ENCODE data around the gene DNAH17. TPM values are rescaled to one million over a fixed set of nuclear protein-coding genes. Genes with fewer than 3 reads are reported as not detected.

DNAH17 gene
- total RNA-seq, 1 experiment from 2014 or later, result 0.13 TPM

GRCh38 chr17:78506454-78507309 lies 70.5 kb downstream of the DNAH17 start:
- H3K27ac Mint-ChIP-seq, result no peak overlapping the region
- DNase-seq, result no peak
- H2AFZ ChIP-seq (ENCODE audit: low read length), result no peak overlapping the region

More at GRCh38 chr17:78506454-78507309, 70.5 kb downstream of the DNAH17 start:
- no peak overlapping the region for H3T11ph ChIP-seq (ENCODE audit: low read length)
- H2BK15ac ChIP-seq (ENCODE audit: low read depth, low read length), result no peak overlapping the region
- H2BK5ac ChIP-seq (ENCODE audit: insufficient read length, low read length), result no peak overlapping the region
- H4K5ac ChIP-seq (ENCODE audit: insufficient read length, low read depth, low read length), result no peak overlapping the region
- H3K18ac ChIP-seq (ENCODE audit: insufficient read length, low read depth, low read length), result no peak overlapping the region
- H4K91ac ChIP-seq (ENCODE audit: insufficient read length, low read depth, low read length), result no peak overlapping the region
- no peak overlapping the region for H3K4ac ChIP-seq (ENCODE audit: low read depth, low read length)
- no peak overlapping the region for H3K23ac ChIP-seq (ENCODE audit: insufficient read length, low read depth, low read length)
- no peaks in the 10 kb centered on the region for H3K79me2 ChIP-seq (ENCODE audit: insufficient read depth, low read length)
- H3K56ac ChIP-seq (ENCODE audit: insufficient read length, low read depth, low read length), result no peak overlapping the region
- H3K9me3 ChIP-seq (ENCODE audit: control insufficient read depth, low read depth, low read length), result no peaks in the 10 kb centered on the region
- H3K4me1 ChIP-seq (ENCODE audit: insufficient read depth, low read length), result no peaks in the 10 kb centered on the region
- H4K20me1 ChIP-seq (ENCODE audit: control insufficient read depth, insufficient read depth, insufficient read length), result no peaks in the 10 kb centered on the region
- H3K14ac ChIP-seq (ENCODE audit: insufficient read depth, low read length), result no peak overlapping the region
- no CpG with 5 or more reads among the region's 20 CpGs for WGBS (ENCODE audit: extremely low coverage, insufficient read length, low lambda C conversion rate)
- no peaks in the 10 kb centered on the region for H3K23me2 ChIP-seq (ENCODE audit: insufficient read length, low read depth, low read length, poor library complexity, severe bottlenecking)
- H3K36me3 Mint-ChIP-seq (ENCODE audit: insufficient read depth in 1 of 3, low read depth in 3 of 3), result no peaks in the 10 kb centered on the region
- no peak overlapping the region for H2BK20ac ChIP-seq (ENCODE audit: low read depth, low read length, poor library complexity, severe bottlenecking)
- H3K27me3 Mint-ChIP-seq (ENCODE audit: low read depth), result peaks cover 15% of the 10 kb centered on the region
- H3K27me3 ChIP-seq (ENCODE audit: insufficient read depth, low read length), result no peaks in the 10 kb centered on the region
- H3K4me3 Mint-ChIP-seq, result no peak overlapping the region
- no peaks in the 10 kb centered on the region; a peak in 1 of 5 replicates for H3K9me3 Mint-ChIP-seq
- no peaks in the 10 kb centered on the region for H3K4me1 Mint-ChIP-seq
- H2BK120ac ChIP-seq (ENCODE audit: low read depth, low read length, poor library complexity, severe bottlenecking), result no peak overlapping the region
- TF ChIP-seq CTCF (conservative IDR thresholded peaks at IDR 0.05), result no peak
- no peaks in the 10 kb centered on the region for H3K79me1 ChIP-seq (ENCODE audit: insufficient read depth, low read depth, low read length, poor library complexity, severe bottlenecking)
- H2AK5ac ChIP-seq (ENCODE audit: insufficient read length, low read length), result no peak overlapping the region
- H3K27ac ChIP-seq (ENCODE audit: insufficient read length, low read depth, low read length), result no peak overlapping the region
- no peak overlapping the region for H2BK12ac ChIP-seq (ENCODE audit: insufficient read length, low read depth, low read length)
- H3K4me2 ChIP-seq (ENCODE audit: insufficient read depth, insufficient read length, low read length), result no peak overlapping the region
- H4K8ac ChIP-seq (replicated peaks; ENCODE audit: insufficient read length, low read depth, low read length), result no peak overlapping the region
- H3K9ac ChIP-seq (ENCODE audit: extremely low read depth, insufficient read length, low read length), result no peak overlapping the region

Measured in H9 (cell line).